ENCODE results near the gene TRMT2A. TPM values are rescaled to one million over a fixed set of nuclear protein-coding genes. Genes with fewer than 3 reads are reported as not detected.

The TRMT2A gene
- total RNA-seq, 4 donors from 2014 or later, result 34.0 to 36.7 (median 35.0) TPM

DNA sequence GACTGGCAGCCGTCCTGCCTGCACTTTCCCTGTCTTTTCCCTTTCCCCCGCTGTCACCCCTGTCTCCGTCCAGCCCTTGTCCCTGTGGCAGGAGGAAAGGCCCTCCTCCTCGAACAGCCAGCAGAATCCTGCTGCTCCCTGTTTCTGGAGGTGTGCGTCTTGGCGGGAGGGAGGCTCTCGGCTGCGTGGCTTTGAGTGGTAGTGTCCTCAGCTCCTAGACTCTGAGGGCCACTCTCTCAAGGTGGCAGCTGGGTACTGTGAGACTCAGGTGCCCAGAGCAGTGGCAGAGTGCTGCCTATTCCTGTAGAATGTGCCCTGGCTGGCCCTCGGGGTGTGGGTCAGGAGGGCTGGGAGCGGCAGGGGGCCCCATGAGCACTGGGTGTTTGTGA is 10.2 kb downstream of the TRMT2A start:
- 76% methylated on average over 9 of the region's 10 CpGs for WGBS
- no peak for DNase-seq (ENCODE audit: extremely low spot score)

DNA sequence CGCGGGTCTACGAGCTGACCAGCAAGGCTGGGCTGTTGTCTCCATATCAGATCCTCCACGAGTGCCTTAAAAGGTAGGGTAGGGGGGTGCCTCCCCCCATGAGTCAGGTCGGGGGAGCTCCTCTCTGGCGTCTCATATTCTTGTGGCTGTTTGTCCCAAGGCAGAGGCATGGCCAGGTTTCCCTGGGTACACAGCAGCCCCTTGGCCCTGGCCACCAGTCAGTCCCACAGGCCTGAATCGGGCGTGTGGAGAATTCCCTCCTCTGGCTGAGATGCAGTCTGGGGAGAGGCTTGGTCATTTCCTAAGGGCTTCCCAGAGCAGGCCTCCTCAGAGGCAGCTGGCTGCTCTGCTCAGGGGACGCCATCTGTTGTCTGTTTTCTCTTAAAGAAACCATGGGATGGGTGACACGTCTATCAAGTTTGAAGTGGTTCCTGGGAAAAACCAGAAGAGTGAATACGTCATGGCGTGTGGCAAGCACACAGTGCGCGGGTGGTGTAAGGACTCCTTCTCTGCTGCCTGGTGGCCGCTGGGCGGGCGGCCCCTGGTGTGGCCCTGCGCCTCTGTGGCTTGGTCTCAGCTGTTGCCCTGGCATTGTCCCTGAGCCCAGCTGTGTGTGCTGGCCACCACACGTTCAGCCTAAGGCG is 10.7 kb downstream of the TRMT2A start:
- intact Hi-C loops (cut with DNase I), result loop anchor here (10.0 kb wide), 1 partner anchor 132 kb away; no protein-coding TSS in a partner anchor
- no peak overlapping the region for H3K27ac ChIP-seq (replicated peaks in 1 of 4)
- H3K4me3 ChIP-seq, result no peak overlapping the region
- no peaks in the 10 kb centered on the region for H3K4me1 ChIP-seq
- no peaks in the 10 kb centered on the region for H3K9me3 ChIP-seq
- peaks cover 47 to 96% (median 87%) of the 10 kb centered on the region in 4 donors for H3K36me3 ChIP-seq
- DNase-seq (ENCODE audit: extremely low spot score), result no peak
- H3K27me3 ChIP-seq, result no peaks in the 10 kb centered on the region
- TF ChIP-seq, protein P1, sequence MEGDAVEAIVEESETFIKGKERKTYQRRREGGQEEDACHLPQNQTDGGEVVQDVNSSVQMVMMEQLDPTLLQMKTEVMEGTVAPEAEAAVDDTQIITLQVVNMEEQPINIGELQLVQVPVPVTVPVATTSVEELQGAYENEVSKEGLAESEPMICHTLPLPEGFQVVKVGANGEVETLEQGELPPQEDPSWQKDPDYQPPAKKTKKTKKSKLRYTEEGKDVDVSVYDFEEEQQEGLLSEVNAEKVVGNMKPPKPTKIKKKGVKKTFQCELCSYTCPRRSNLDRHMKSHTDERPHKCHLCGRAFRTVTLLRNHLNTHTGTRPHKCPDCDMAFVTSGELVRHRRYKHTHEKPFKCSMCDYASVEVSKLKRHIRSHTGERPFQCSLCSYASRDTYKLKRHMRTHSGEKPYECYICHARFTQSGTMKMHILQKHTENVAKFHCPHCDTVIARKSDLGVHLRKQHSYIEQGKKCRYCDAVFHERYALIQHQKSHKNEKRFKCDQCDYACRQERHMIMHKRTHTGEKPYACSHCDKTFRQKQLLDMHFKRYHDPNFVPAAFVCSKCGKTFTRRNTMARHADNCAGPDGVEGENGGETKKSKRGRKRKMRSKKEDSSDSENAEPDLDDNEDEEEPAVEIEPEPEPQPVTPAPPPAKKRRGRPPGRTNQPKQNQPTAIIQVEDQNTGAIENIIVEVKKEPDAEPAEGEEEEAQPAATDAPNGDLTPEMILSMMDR (IDR thresholded peaks at IDR 0.05), result no peak
- no peak for TF ChIP-seq POLR2A (IDR thresholded peaks at IDR 0.05; ENCODE audit: low read depth)
- no peak for TF ChIP-seq POLR2AphosphoS5 (IDR thresholded peaks at IDR 0.05)
- TF ChIP-seq EP300 (IDR thresholded peaks at IDR 0.05), result no peak
- WGBS, result 84% methylated on average over 18 of the region's 20 CpGs

More for the DNA sequence above, 10.2 kb downstream of the TRMT2A start:
- Histone ChIP-seq H3K36me3 (peaks cover 52 to 96% (median 87%) of the 10 kb centered on the region in 4 donors), H3K9me3 (no peaks in the 10 kb centered on the region), H3K4me1 (peaks cover 0 to under 1% (median 0%) of the 10 kb centered on the region in 4 donors), H3K27me3 (no peaks in the 10 kb centered on the region), H3K27ac (replicated peaks in 1 of 4) (no peak overlapping the region), H3K4me3 (no peak overlapping the region)
- intact Hi-C loops (cut with DNase I), result loop anchor here (10.0 kb wide), 1 partner anchor 132 kb away; no protein-coding TSS in a partner anchor
- no peak for TF ChIP-seq EP300 (IDR thresholded peaks at IDR 0.05)
- TF ChIP-seq POLR2A (IDR thresholded peaks at IDR 0.05; ENCODE audit: low read depth), result no peak

DNA sequence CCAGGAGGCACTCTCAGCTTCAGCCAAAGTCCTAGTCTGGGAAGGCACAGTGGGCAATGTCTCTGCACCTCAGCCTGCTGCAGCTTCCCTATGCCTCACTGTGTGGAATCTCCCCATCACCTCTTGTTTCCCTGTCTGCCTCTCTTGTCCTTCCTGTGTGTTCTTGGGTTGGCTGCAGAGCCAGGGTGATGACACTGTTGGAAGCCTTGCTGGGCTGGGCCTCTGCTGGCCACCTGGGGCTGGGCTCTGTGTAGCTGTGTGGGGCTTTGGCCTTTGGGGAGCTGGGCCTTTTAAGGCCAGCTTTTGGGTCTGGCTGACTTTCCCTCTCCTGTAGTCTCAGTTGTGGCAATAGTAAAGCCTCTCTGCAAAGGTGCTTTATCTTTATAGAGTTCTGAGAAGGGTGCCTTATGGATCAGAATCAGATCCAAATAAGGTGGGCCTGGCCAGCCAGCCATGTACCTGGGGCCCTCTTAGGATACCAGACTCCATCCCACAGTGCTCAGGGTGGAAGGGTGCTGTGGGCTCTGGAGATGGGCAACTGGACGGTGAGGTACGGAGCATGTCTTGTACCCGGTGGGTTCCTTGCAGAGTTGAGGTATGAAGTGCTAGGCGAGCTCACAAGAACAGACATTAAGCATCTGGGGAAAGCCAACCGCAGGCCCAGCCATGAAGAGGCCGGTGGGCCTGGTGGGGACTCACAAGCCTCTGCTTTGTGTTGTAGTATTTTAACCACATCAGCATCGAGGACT is 11.4 kb downstream of the TRMT2A start:
- no peak for DNase-seq (ENCODE audit: extremely low spot score)
- H3K4me1 ChIP-seq, result no peaks in the 10 kb centered on the region
- H3K9me3 ChIP-seq, result no peaks in the 10 kb centered on the region
- no peak overlapping the region for H3K4me3 ChIP-seq
- 84% methylated on average over 7 of the region's 7 CpGs for WGBS
- peaks cover 47 to 96% (median 87%) of the 10 kb centered on the region in 4 donors for H3K36me3 ChIP-seq
- no peak overlapping the region for H3K27ac ChIP-seq (replicated peaks in 1 of 4)
- TF ChIP-seq EP300 (IDR thresholded peaks at IDR 0.05) (no peak), POLR2AphosphoS5 (IDR thresholded peaks at IDR 0.05) (no peak), POLR2A (IDR thresholded peaks at IDR 0.05; ENCODE audit: low read depth) (no peak)
- TF ChIP-seq, protein P1 (IDR thresholded peaks at IDR 0.05), result no peak
- intact Hi-C loops (cut with DNase I), result loop anchor here (10.0 kb wide), 1 partner anchor 131 kb away; no protein-coding TSS in a partner anchor
- no peaks in the 10 kb centered on the region for H3K27me3 ChIP-seq

DNA sequence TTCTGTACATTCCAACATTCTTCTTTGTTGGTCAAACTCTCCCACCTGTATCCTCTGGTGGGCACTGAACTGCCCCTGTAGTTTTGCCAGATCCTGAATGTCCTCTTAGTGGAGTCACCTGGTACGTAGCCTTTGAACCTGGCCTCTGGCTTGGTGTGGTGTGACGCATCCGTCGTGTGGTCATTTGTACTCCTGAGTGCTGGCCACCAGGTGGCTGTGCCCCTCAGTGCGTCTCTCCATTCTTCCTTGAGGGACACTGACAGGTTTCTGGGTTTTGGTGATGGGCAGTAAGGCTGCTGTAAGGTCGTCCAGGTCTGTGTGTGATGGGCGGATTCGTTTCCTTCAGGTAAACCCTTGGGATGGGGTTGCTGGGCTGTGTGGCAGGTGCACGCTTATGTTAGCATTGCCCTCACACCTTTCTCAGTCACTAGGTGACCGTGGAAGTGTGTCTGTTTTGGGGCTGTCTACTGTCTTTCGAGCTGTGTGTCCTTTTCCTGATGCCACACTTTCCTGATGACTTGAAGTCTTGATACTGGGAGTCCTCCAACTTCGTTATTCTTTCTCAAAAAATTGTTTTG is 14.7 kb downstream of the TRMT2A start:
- intact Hi-C loops (cut with DNase I), result loop anchor here (10.0 kb wide), 1 partner anchor 127 kb away; no protein-coding TSS in a partner anchor
- Histone ChIP-seq H3K4me1 (no peaks in the 10 kb centered on the region), H3K9me3 (no peaks in the 10 kb centered on the region), H3K36me3 (peaks cover 41 to 96% (median 86%) of the 10 kb centered on the region in 4 donors), H3K27me3 (no peaks in the 10 kb centered on the region), H3K27ac (replicated peaks in 1 of 4) (no peak overlapping the region), H3K4me3 (no peak overlapping the region)
- DNase-seq (ENCODE audit: extremely low spot score), result no peak
- TF ChIP-seq POLR2A (IDR thresholded peaks at IDR 0.05; ENCODE audit: low read depth) (no peak), POLR2AphosphoS5 (IDR thresholded peaks at IDR 0.05) (no peak)
- 95% methylated on average over 12 of the region's 12 CpGs for WGBS

DNA sequence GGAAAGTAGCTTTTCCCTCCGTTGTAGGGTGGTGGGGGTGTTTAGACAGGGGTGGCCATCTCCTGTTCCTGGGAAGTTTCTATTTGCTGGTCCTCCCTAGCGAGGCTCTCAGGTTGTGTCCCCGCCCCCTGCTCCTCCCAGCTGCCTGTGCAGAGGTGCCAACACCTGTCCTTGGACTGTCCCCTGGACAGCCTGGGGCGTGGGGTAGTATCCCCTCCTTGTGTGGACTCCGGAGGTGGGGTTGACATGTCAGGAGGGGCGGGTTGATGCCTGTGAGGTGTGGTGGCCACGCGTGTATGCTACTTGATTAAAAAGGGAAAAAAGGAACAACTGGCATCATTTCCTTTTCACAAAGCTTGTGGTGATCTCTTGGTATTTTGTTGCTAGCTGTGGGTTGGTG is 15.4 kb downstream of the TRMT2A start:
- Histone ChIP-seq H3K27ac (replicated peaks in 1 of 4) (no peak overlapping the region), H3K4me1 (no peaks in the 10 kb centered on the region), H3K9me3 (no peaks in the 10 kb centered on the region), H3K4me3 (no peak overlapping the region), H3K36me3 (peaks cover 36 to 96% (median 86%) of the 10 kb centered on the region in 4 donors), H3K27me3 (no peaks in the 10 kb centered on the region)
- intact Hi-C loops (cut with DNase I), result loop anchor here (10.0 kb wide), 1 partner anchor 127 kb away; no protein-coding TSS in a partner anchor
- WGBS, result 82% methylated on average over 8 of the region's 8 CpGs
- DNase-seq (ENCODE audit: extremely low spot score), result no peak
- TF ChIP-seq EP300 (IDR thresholded peaks at IDR 0.05), result no peak
- TF ChIP-seq POLR2A (IDR thresholded peaks at IDR 0.05; ENCODE audit: low read depth), result no peak
- no peak for TF ChIP-seq POLR2AphosphoS5 (IDR thresholded peaks at IDR 0.05)
- TF ChIP-seq, protein P1 (IDR thresholded peaks at IDR 0.05), result no peak

All from esophagus muscularis mucosa (tissue), 4 donors.